IPS-18c (cell line): ENCODE data around the gene PRKRIP1.
"Not testable (repeated sequence)": the region's sequence is repeated elsewhere in the genome, so short reads cannot be mapped to it uniquely, and the experiment has no call there.

Experiments
- H3K4me3 ChIP-seq: 2 replicates; pipeline ENCODE4 v1.7.0; 2013; ENCODE audit warnings: low read depth, mild to moderate bottlenecking, low read length, moderate library complexity; ENCODE audit not compliant: insufficient read depth
- H3K9me3 ChIP-seq: one replicate; pipeline ENCODE4 v1.6.1; 2013; ENCODE audit warnings: mild to moderate bottlenecking, low read length, moderate library complexity; ENCODE audit not compliant: control insufficient read depth, insufficient read depth

Gene PRKRIP1

GRCh38 chr7:102445674-102446071 is 49.5 kb downstream of the PRKRIP1 start:
- no peak overlapping the region for H3K4me3 ChIP-seq
- H3K9me3 ChIP-seq, result no peaks in the 10 kb centered on the region

GRCh38 chr7:102446387-102447156 is 50.4 kb downstream of the PRKRIP1 start:
- Histone ChIP-seq H3K9me3 (no peaks in the 10 kb centered on the region), H3K4me3 (no peak overlapping the region)

- Histone ChIP-seq H3K4me3 (no peak overlapping the region), H3K9me3 (no peaks in the 10 kb centered on the region)
Measured at GRCh38 chr7:102447311-102447710, 51.1 kb downstream of the PRKRIP1 start.

- Histone ChIP-seq H3K4me3 (no peak overlapping the region), H3K9me3 (no peaks in the 10 kb centered on the region)
Measured at GRCh38 chr7:102449136-102449535, 53.0 kb downstream of the PRKRIP1 start.

GRCh38 chr7:102450242-102450641 is 54.1 kb downstream of the PRKRIP1 start:
- no peak overlapping the region for H3K4me3 ChIP-seq

GRCh38 chr7:102451371-102452054 is 55.4 kb downstream of the PRKRIP1 start:
- H3K9me3 ChIP-seq, result no peaks in the 10 kb centered on the region
- H3K4me3 ChIP-seq, result no peak overlapping the region

More at GRCh38 chr7:102450242-102450641, 54.1 kb downstream of the PRKRIP1 start:
- H3K9me3 ChIP-seq, result no peaks in the 10 kb centered on the region

- Histone ChIP-seq H3K4me3 (no peak overlapping the region), H3K9me3 (no peaks in the 10 kb centered on the region)
Measured at GRCh38 chr7:102452451-102452850, 56.3 kb downstream of the PRKRIP1 start.

GRCh38 chr7:102453319-102453718 is 57.2 kb downstream of the PRKRIP1 start:
- no peaks in the 10 kb centered on the region for H3K9me3 ChIP-seq
- H3K4me3 ChIP-seq, result no peak overlapping the region

- Histone ChIP-seq H3K4me3 (no peak overlapping the region), H3K9me3 (no peaks in the 10 kb centered on the region)
Measured at GRCh38 chr7:102454468-102454867, 58.3 kb downstream of the PRKRIP1 start.

- H3K4me3 ChIP-seq, H3K9me3 ChIP-seq: not testable (repeated sequence)
Measured at GRCh38 chr7:102454932-102455331, 58.8 kb downstream of the PRKRIP1 start.

- Histone ChIP-seq H3K4me3 (no peak overlapping the region), H3K9me3 (no peaks in the 10 kb centered on the region)
Measured at GRCh38 chr7:102455596-102455995, 59.4 kb downstream of the PRKRIP1 start.

GRCh38 chr7:102456327-102456726 is 60.2 kb downstream of the PRKRIP1 start:
- no peaks in the 10 kb centered on the region for H3K9me3 ChIP-seq
- H3K4me3 ChIP-seq, result no peak overlapping the region

GRCh38 chr7:102457352-102457924 is 61.3 kb downstream of the PRKRIP1 start:
- Histone ChIP-seq H3K9me3 (no peaks in the 10 kb centered on the region), H3K4me3 (no peak overlapping the region)

- H3K4me3 ChIP-seq, result no peak overlapping the region
- no peaks in the 10 kb centered on the region for H3K9me3 ChIP-seq
Measured at GRCh38 chr7:102459221-102459844, 63.2 kb downstream of the PRKRIP1 start.

GRCh38 chr7:102460467-102460866 is 64.3 kb downstream of the PRKRIP1 start:
- no peak overlapping the region for H3K4me3 ChIP-seq
- no peaks in the 10 kb centered on the region for H3K9me3 ChIP-seq

- Histone ChIP-seq H3K4me3 (peak overlapping the region; percentile 97), H3K9me3 (no peaks in the 10 kb centered on the region)
Measured at GRCh38 chr7:102463841-102464576, 67.8 kb downstream of the PRKRIP1 start.

GRCh38 chr7:102464577-102465280 is 68.6 kb downstream of the PRKRIP1 start, which contains the start of the genes ALKBH4 and LRWD1:
TSS of gene ALKBH4 (minus strand) at chr7:102464863. CDS start at chr7:102464836, 27 bp downstream.
TSS of gene LRWD1 (plus strand) at chr7:102464984. CDS start at chr7:102465081, 97 bp downstream.
- H3K4me3 ChIP-seq, result peak within 1 kb of the TSS; percentile 97
- H3K9me3 ChIP-seq, result no peaks in the 10 kb centered on the region
